Effector memory CD4-positive, alpha-beta T cell (primary cell): ENCODE results near the gene RBM39.
"Not testable (repeated sequence)": the region's sequence is repeated elsewhere in the genome, so short reads cannot be mapped to it uniquely, and the experiment has no call there.

Source experiments
- DNase-seq, 3 donors: peaks; one replicate each; pipeline ENCODE4 v3.0.0-alpha.2; 2020
- H3K27ac ChIP-seq: 2 replicates; pipeline ENCODE4 v1.7.0; 2013; ENCODE audit warnings: mild to moderate bottlenecking, low read length, moderate library complexity; ENCODE audit not compliant: insufficient read depth, poor library complexity, severe bottlenecking
- H3K27me3 ChIP-seq: replicated peaks from 2 replicates; pipeline ENCODE4 v1.7.0; 2013; ENCODE audit warnings: mild to moderate bottlenecking, low read length; ENCODE audit not compliant: insufficient read depth, control insufficient read depth, poor library complexity, severe bottlenecking
- H3K36me3 ChIP-seq: 2 replicates; pipeline ENCODE4 v1.7.0; 2013; ENCODE audit warnings: mild to moderate bottlenecking, low read length, moderate library complexity; ENCODE audit not compliant: control insufficient read depth, insufficient read depth
- H3K4me1 ChIP-seq: 2 replicates; pipeline ENCODE4 v1.7.0; 2013; ENCODE audit warnings: low read length, mild to moderate bottlenecking; ENCODE audit not compliant: control insufficient read depth, insufficient read depth, poor library complexity, severe bottlenecking
- H3K4me3 ChIP-seq: 2 replicates; pipeline ENCODE4 v1.7.0; 2013; ENCODE audit warnings: low read length, low read depth, mild to moderate bottlenecking; ENCODE audit not compliant: insufficient read depth, poor library complexity, severe bottlenecking
- H3K9me3 ChIP-seq: 2 replicates; pipeline ENCODE4 v1.7.0; 2013; ENCODE audit warnings: mild to moderate bottlenecking, low read length, moderate library complexity; ENCODE audit not compliant: control insufficient read depth

RBM39 gene

DNA sequence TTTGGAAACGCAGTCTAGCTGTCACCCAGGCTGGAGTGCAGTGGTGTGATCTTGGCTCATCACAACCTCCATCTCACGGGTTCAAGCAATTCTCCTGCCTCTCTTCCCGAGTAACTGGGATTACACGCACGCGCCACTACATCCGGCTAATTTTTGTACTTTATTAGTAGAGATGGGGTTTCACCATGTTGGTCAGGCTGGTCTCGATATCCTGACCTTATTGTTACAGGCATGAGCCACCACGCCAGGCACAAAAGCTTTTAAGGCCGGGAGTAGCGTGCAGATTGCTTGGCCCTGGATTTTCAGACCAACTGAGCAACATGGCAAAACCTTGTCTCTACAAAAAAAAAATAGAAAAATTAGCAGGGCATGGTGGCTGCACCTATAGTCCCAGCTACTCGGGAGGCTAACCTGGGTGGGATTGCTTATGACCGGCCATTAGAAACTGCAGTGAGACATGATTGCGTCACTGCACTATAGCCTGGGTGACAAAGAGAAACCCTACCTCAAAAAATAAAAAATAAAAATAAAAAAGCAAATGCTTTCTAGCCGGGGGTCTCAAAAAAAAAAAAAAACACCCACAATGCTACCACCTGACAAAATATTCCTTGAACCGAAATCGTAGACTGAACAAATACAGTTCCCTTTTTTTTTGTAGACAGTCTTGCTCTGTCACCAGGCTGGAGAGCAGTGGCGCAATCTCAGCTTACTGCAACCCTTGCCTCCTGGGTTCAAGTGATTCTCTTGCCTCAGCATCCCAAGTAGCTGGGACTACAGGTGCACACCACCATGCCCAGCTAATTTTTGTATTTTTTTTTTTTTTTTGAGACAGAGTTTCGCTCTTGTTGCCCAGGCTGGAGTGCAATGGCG lies 15.0 kb downstream of the RBM39 start:
- Histone ChIP-seq H3K36me3 (peaks cover 91% of the 10 kb centered on the region), H3K27ac (no peak overlapping the region), H3K27me3 (no peaks in the 10 kb centered on the region), H3K4me1 (peaks cover 12% of the 10 kb centered on the region), H3K4me3 (no peak overlapping the region), H3K9me3 (no peaks in the 10 kb centered on the region)
- DNase-seq, result no peak

DNA sequence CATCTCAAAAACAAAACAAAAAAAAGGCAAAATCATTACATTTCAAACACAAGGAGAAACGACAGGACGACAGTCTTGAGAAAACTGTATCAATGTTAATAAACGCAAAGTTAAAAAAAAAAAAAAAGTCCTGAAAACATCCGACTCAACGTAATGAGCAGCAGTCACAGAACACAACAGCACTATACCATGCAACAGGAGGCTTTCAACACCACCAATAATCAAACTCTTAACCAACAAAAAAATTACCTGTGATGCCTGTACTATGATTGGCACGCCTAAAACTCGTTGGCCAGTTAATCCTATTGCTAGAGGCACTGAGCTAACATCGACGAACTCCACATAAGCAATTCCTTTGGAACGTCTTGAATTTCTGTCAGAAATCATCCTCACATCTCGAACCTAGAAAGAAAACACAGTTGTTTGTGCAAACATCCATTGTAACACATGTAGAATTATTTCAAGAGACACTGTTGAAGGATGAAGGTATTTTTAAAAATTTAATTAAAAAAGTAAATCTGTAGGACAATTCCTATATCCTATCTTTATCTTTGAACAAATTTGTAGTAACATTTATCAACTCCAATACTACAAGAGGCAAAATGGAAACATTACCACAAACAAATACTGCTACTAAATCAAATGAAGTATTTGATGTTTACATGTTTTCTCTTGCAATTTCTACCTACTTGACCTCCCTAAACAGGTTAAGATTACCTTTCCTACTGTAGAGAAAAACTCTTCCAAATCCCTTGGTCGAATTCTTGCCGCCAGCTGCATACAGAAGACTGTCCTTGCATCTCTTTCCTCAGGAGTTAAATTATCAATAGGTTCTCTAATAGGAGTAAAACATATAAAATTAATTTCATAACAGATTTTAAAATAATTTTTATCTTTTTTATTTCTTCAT lies 17.5 kb downstream of the RBM39 start:
- DNase-seq, result no peak
- peaks cover 7% of the 10 kb centered on the region for H3K4me1 ChIP-seq
- H3K9me3 ChIP-seq, result no peaks in the 10 kb centered on the region
- H3K27ac ChIP-seq, result no peak overlapping the region
- H3K4me3 ChIP-seq, result no peak overlapping the region
- peaks cover 91% of the 10 kb centered on the region for H3K36me3 ChIP-seq
- no peaks in the 10 kb centered on the region for H3K27me3 ChIP-seq

DNA sequence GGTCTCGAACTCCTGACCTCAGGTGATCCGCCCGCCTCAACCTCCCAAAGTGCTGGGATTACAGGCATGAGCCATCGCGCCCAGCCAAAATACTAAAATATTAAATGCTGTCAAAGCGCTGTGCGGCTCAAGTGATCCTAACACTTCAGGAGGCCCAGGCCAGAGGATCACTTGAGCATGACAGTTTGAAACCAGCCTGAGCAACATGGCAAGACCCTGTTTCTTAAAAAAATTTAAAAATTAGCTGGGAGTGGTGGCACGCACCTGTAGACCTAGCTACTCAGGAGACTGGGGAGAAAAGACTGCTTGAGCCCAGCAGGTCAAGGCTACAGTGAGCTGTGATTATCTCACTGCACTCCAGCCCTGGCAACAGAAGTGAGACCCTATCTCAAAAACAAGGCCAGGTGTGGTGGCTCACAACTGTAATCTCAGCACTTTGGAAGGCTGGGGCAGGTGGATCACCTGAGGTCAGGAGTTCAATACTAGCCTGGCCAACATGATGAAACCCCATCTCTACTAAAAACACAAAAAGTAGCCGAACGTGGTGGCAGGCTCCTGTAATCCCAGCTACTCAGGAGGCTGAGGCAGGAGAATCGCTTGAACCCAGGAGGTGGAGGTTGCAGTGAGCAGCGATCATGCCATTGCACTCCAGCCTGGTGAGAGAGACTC lies 18.3 kb downstream of the RBM39 start:
- H3K9me3 ChIP-seq, DNase-seq, H3K4me3 ChIP-seq, H3K27ac ChIP-seq, H3K4me1 ChIP-seq, H3K27me3 ChIP-seq: not testable (repeated sequence)
- peaks cover 91% of the 10 kb centered on the region for H3K36me3 ChIP-seq

DNA sequence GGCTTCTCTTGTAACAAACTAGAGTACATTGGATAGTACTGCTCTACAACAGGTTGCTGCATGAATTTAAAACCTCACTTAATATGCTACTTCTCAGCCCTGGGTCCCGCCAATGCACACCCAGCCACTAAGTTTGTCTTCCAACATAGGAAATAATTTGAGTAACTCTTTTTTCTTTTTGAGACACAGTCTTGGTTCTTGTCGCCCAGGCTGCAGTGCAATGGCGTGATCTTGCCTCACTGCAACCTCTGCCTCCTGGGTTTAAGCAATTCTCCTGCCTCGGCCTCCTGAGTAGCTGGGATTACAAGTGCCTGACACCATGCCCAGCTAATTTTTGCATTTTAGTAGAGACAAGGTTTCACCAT lies 18.8 kb downstream of the RBM39 start:
- not testable (repeated sequence) for H3K4me1 ChIP-seq, H3K4me3 ChIP-seq, H3K27me3 ChIP-seq, H3K27ac ChIP-seq, H3K9me3 ChIP-seq, DNase-seq
- H3K36me3 ChIP-seq, result peaks cover 92% of the 10 kb centered on the region

DNA sequence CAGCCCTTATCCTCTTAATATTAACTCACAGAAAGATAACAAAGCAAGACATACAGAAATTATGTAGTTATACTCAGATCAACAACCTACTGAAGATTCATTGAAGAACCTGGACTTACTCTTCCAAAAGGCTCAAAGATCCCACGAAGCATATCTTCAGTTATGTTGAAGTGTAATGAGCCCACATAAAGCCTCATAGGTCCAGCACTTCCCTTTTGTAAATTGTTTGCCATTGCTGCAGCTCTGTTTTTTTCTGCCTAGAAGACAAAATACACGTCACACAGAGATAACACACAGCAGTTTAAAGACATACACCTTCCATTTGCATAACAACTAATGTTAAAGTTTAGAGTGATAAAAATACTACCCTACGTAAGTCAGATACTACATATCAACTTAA lies 20.4 kb downstream of the RBM39 start:
- DNase-seq, result no peak
- Histone ChIP-seq H3K27me3 (no peaks in the 10 kb centered on the region), H3K9me3 (no peaks in the 10 kb centered on the region), H3K4me3 (no peak overlapping the region), H3K36me3 (peaks cover 94% of the 10 kb centered on the region), H3K27ac (no peak overlapping the region), H3K4me1 (peaks cover 7% of the 10 kb centered on the region)

DNA sequence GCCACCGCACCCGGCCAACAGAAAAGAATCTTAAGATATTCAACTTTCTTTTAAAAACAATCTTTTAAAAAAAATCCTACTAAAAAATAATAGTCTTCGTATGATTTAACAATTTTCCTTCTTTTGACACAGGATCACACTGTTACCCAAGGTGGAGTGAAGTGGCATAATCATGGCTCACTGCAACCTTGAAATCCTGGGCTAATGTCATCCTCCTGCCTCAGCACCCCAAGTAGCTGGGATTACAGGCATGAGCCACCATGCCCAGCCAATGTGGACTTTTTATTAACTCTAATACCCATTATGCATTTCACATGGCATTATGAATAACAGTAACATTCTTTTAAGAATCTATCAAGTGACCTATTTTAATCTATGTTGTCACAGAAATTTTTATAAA lies 20.8 kb downstream of the RBM39 start:
- no peak for DNase-seq
- Histone ChIP-seq H3K27me3 (no peaks in the 10 kb centered on the region), H3K4me3 (no peak overlapping the region), H3K36me3 (peaks cover 94% of the 10 kb centered on the region), H3K9me3 (no peaks in the 10 kb centered on the region), H3K27ac (no peak overlapping the region), H3K4me1 (peaks cover 7% of the 10 kb centered on the region)

DNA sequence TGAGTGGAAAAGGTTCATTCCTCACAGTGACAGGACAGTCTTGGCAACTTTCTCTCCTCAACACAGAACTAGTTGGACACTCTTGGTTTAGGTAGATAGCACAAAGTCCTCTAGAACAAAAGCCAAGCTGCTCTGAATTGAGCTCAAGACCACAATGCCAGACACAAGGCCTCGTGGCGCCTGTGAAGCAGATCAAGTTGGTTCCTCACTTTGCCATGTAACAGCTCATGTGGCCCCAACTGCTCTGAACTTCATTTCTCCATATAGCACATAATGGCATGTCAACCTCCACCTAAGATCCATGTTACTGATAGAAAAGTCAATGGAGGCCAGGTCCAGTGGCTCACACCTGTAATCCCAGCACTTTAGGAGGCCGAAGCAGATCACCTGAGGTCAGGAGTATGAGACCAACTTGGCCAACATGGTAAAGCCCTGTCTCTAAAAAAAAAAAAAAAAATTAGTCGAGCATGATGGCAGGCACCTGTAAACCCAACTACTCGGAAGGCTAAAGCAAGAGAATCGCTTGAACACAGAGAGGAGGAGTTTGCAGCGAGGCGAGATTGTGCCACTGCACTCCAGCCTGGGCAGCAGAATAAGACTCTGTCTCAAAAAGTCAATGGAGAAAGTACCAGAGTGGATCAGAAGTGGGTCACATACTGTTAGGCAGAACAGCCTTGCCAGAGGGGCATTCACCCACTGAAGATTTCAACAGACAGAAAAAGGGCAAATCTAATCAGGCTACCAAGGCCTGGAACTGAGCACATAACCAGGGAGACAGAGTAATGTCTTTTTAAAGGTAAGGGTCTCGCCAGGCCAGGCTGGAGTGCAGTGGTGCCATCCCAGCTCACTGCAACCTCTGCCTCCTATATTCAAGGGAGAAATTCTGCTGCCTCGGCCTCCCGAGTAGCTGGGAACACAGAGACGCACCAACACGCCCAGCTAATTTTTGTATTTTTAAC lies 21.6 kb downstream of the RBM39 start:
- no peak overlapping the region for H3K4me3 ChIP-seq
- H3K4me1 ChIP-seq, result peaks cover 7% of the 10 kb centered on the region
- no peaks in the 10 kb centered on the region for H3K9me3 ChIP-seq
- no peaks in the 10 kb centered on the region for H3K27me3 ChIP-seq
- peaks cover 94% of the 10 kb centered on the region for H3K36me3 ChIP-seq
- no peak for DNase-seq
- H3K27ac ChIP-seq, result no peak overlapping the region

DNA sequence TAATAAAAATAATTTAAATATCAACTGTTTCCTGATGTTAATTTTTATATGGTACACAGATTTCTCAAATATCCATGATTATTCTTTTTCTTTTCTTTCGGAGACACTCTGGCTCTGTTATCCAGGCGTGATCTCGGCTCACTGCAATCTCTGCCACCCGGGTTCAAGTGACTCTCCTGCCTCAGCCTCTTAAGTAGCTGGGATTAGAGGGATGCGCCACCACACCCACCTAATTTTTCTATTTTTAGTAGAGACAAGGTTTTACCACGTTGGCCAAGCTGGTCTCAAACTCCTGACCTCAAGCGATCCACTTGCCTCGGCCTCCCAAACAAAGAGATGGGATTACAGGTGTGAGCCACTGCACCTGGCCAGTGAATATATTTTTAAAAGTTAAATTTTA lies 22.3 kb downstream of the RBM39 start:
- no peak overlapping the region for H3K4me3 ChIP-seq
- no peak overlapping the region for H3K27ac ChIP-seq
- H3K27me3 ChIP-seq, result no peaks in the 10 kb centered on the region
- H3K4me1 ChIP-seq, result peaks cover 7% of the 10 kb centered on the region
- H3K9me3 ChIP-seq, result no peaks in the 10 kb centered on the region
- peaks cover 94% of the 10 kb centered on the region for H3K36me3 ChIP-seq
- DNase-seq, result no peak

DNA sequence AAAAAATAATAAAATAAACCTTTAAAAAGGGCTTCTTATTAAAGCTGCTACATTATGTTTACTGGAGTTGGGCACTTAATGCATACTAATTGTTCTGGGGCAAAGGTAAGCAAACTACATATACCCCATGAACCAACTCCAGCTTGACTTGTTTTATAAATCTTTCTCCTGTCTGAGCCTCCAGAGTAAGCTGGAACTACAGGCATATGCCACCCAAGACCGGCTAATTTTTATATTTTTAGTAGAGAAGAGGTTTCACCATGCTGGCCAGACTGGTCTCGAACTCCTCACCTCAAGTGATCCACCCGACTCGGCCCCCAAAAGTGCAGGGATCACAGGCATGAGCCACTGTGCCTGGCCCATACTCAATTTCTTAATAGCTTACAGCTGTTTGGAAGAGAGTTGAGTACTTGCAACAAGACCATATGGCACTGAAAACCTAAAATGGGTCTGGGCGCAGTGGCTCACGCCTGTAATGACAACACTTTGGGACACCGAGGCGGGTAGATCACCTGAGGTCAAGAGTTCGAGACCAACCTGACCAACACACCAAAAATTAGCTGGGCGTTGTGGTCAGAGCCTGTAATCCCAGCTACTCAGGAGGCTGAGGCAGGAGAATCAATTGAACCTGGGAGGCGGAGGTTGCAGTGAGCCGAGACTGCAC lies 23.0 kb downstream of the RBM39 start:
- peaks cover 7% of the 10 kb centered on the region for H3K4me1 ChIP-seq
- H3K27me3 ChIP-seq, result no peaks in the 10 kb centered on the region
- no peak overlapping the region for H3K4me3 ChIP-seq
- H3K36me3 ChIP-seq, result peaks cover 90% of the 10 kb centered on the region
- no peak for DNase-seq
- no peak overlapping the region for H3K27ac ChIP-seq
- H3K9me3 ChIP-seq, result no peaks in the 10 kb centered on the region
